ENCODE measurements around the gene LTBP1.

LTBP1 gene

GRCh38 chr2:33108483-33109443 is 162.0 kb downstream of the LTBP1 start:
- intact Hi-C loops (cut with micrococcal nuclease), result no loop called here
- Mint-ChIP-seq H3K4me3 (no peak overlapping the region), H3K9me3 (no peaks in the 10 kb centered on the region), H3K36me3 (ENCODE audit: low read depth) (no peaks in the 10 kb centered on the region), H3K4me1 (ENCODE audit: low read depth) (no peaks in the 10 kb centered on the region), H3K27me3 (peaks cover 35% of the 10 kb centered on the region), H3K27ac (no peak overlapping the region)

- H3K27me3 Mint-ChIP-seq, result peaks cover 39% of the 10 kb centered on the region
- H3K4me3 Mint-ChIP-seq, result no peak overlapping the region
- no peaks in the 10 kb centered on the region for H3K4me1 Mint-ChIP-seq (ENCODE audit: low read depth)
- no peaks in the 10 kb centered on the region for H3K9me3 Mint-ChIP-seq
- intact Hi-C loops (cut with micrococcal nuclease), result no loop called here
- no peak overlapping the region for H3K27ac Mint-ChIP-seq
- no peaks in the 10 kb centered on the region for H3K36me3 Mint-ChIP-seq (ENCODE audit: low read depth)
Measured at GRCh38 chr2:33110461-33110860, 163.7 kb downstream of the LTBP1 start.

GRCh38 chr2:33111002-33111446 is 164.3 kb downstream of the LTBP1 start:
- Mint-ChIP-seq H3K27ac (no peak overlapping the region), H3K27me3 (peaks cover 39% of the 10 kb centered on the region), H3K4me1 (ENCODE audit: low read depth) (no peaks in the 10 kb centered on the region), H3K36me3 (ENCODE audit: low read depth) (no peaks in the 10 kb centered on the region), H3K9me3 (no peaks in the 10 kb centered on the region), H3K4me3 (no peak overlapping the region)
- intact Hi-C loops (cut with micrococcal nuclease), result no loop called here

GRCh38 chr2:33115196-33115595 is 168.4 kb downstream of the LTBP1 start:
- intact Hi-C loops (cut with micrococcal nuclease), result no loop called here
- H3K4me3 Mint-ChIP-seq, result no peak overlapping the region
- H3K9me3 Mint-ChIP-seq, result no peaks in the 10 kb centered on the region
- no peaks in the 10 kb centered on the region for H3K4me1 Mint-ChIP-seq (ENCODE audit: low read depth)
- no peaks in the 10 kb centered on the region for H3K36me3 Mint-ChIP-seq (ENCODE audit: low read depth)
- no peak overlapping the region for H3K27ac Mint-ChIP-seq
- H3K27me3 Mint-ChIP-seq, result peaks cover 41% of the 10 kb centered on the region

- no peaks in the 10 kb centered on the region for H3K9me3 Mint-ChIP-seq
- intact Hi-C loops (cut with micrococcal nuclease), result no loop called here
- H3K4me1 Mint-ChIP-seq (ENCODE audit: low read depth), result no peaks in the 10 kb centered on the region
- H3K36me3 Mint-ChIP-seq (ENCODE audit: low read depth), result no peaks in the 10 kb centered on the region
- H3K27me3 Mint-ChIP-seq, result peaks cover 38% of the 10 kb centered on the region
- no peak overlapping the region for H3K27ac Mint-ChIP-seq
- no peak overlapping the region for H3K4me3 Mint-ChIP-seq
Measured at GRCh38 chr2:33115728-33116127, 169.0 kb downstream of the LTBP1 start.

- Mint-ChIP-seq H3K9me3 (no peaks in the 10 kb centered on the region), H3K4me3 (no peak overlapping the region), H3K36me3 (ENCODE audit: low read depth) (no peaks in the 10 kb centered on the region), H3K27me3 (peaks cover 38% of the 10 kb centered on the region), H3K27ac (no peak overlapping the region), H3K4me1 (ENCODE audit: low read depth) (no peaks in the 10 kb centered on the region)
- intact Hi-C loops (cut with micrococcal nuclease), result no loop called here
Measured at GRCh38 chr2:33116799-33117198, 170.0 kb downstream of the LTBP1 start.

- Mint-ChIP-seq H3K9me3 (no peaks in the 10 kb centered on the region), H3K36me3 (ENCODE audit: low read depth) (no peaks in the 10 kb centered on the region), H3K27ac (no peak overlapping the region), H3K4me1 (ENCODE audit: low read depth) (no peaks in the 10 kb centered on the region), H3K27me3 (peaks cover 44% of the 10 kb centered on the region), H3K4me3 (no peak overlapping the region)
- intact Hi-C loops (cut with micrococcal nuclease), result no loop called here
Measured at GRCh38 chr2:33118651-33119050, 171.9 kb downstream of the LTBP1 start.

- Mint-ChIP-seq H3K4me3 (no peak overlapping the region), H3K27me3 (peaks cover 37% of the 10 kb centered on the region), H3K36me3 (ENCODE audit: low read depth) (no peaks in the 10 kb centered on the region), H3K27ac (no peak overlapping the region), H3K9me3 (no peaks in the 10 kb centered on the region), H3K4me1 (ENCODE audit: low read depth) (no peaks in the 10 kb centered on the region)
- intact Hi-C loops (cut with micrococcal nuclease), result no loop called here
Measured at GRCh38 chr2:33121416-33121815, 174.7 kb downstream of the LTBP1 start.

- Mint-ChIP-seq H3K9me3 (no peaks in the 10 kb centered on the region), H3K4me1 (ENCODE audit: low read depth) (no peaks in the 10 kb centered on the region), H3K4me3 (no peak overlapping the region), H3K27me3 (peaks cover 37% of the 10 kb centered on the region), H3K36me3 (ENCODE audit: low read depth) (no peaks in the 10 kb centered on the region), H3K27ac (no peak overlapping the region)
- intact Hi-C loops (cut with micrococcal nuclease), result no loop called here
Measured at GRCh38 chr2:33121925-33122324, 175.2 kb downstream of the LTBP1 start.

- Mint-ChIP-seq H3K27ac (no peak overlapping the region), H3K36me3 (ENCODE audit: low read depth) (no peaks in the 10 kb centered on the region), H3K27me3 (peaks cover 36% of the 10 kb centered on the region), H3K4me3 (no peak overlapping the region), H3K9me3 (no peaks in the 10 kb centered on the region), H3K4me1 (ENCODE audit: low read depth) (no peaks in the 10 kb centered on the region)
- intact Hi-C loops (cut with micrococcal nuclease), result no loop called here
Measured at GRCh38 chr2:33122726-33123125, 176.0 kb downstream of the LTBP1 start.

GRCh38 chr2:33123216-33123615 is 176.5 kb downstream of the LTBP1 start:
- peaks cover 35% of the 10 kb centered on the region for H3K27me3 Mint-ChIP-seq
- no peak overlapping the region for H3K27ac Mint-ChIP-seq
- no peaks in the 10 kb centered on the region for H3K4me1 Mint-ChIP-seq (ENCODE audit: low read depth)
- H3K4me3 Mint-ChIP-seq, result no peak overlapping the region
- H3K9me3 Mint-ChIP-seq, result no peaks in the 10 kb centered on the region
- H3K36me3 Mint-ChIP-seq (ENCODE audit: low read depth), result no peaks in the 10 kb centered on the region
- intact Hi-C loops (cut with micrococcal nuclease), result no loop called here

- Mint-ChIP-seq H3K4me3 (no peak overlapping the region), H3K27me3 (peaks cover 49% of the 10 kb centered on the region), H3K9me3 (no peaks in the 10 kb centered on the region), H3K27ac (no peak overlapping the region), H3K36me3 (ENCODE audit: low read depth) (no peaks in the 10 kb centered on the region), H3K4me1 (ENCODE audit: low read depth) (peaks cover 5% of the 10 kb centered on the region)
- intact Hi-C loops (cut with micrococcal nuclease), result no loop called here
Measured at GRCh38 chr2:33126552-33126951, 179.8 kb downstream of the LTBP1 start.

GRCh38 chr2:33126958-33127357 is 180.2 kb downstream of the LTBP1 start:
- Mint-ChIP-seq H3K27ac (no peak overlapping the region), H3K4me1 (ENCODE audit: low read depth) (peaks cover 5% of the 10 kb centered on the region), H3K36me3 (ENCODE audit: low read depth) (no peaks in the 10 kb centered on the region), H3K27me3 (peaks cover 49% of the 10 kb centered on the region), H3K4me3 (no peak overlapping the region), H3K9me3 (no peaks in the 10 kb centered on the region)
- intact Hi-C loops (cut with micrococcal nuclease), result no loop called here

- no peaks in the 10 kb centered on the region for H3K36me3 Mint-ChIP-seq (ENCODE audit: low read depth)
- no peaks in the 10 kb centered on the region for H3K9me3 Mint-ChIP-seq
- no peak overlapping the region for H3K27ac Mint-ChIP-seq
- H3K4me1 Mint-ChIP-seq (ENCODE audit: low read depth), result peaks cover 15% of the 10 kb centered on the region
- H3K4me3 Mint-ChIP-seq, result no peak overlapping the region
- H3K27me3 Mint-ChIP-seq, result peaks cover 59% of the 10 kb centered on the region
- intact Hi-C loops (cut with micrococcal nuclease), result loop anchor here (10.0 kb wide), 1 partner anchor 205 kb away; no protein-coding TSS in a partner anchor
Measured at GRCh38 chr2:33129263-33130053, 182.7 kb downstream of the LTBP1 start.

Measured in dendritic cell treated with granulocyte-macrophage colony-stimulating factor and Interleukin-4, amounts not matched to agents 40 ng/mL and 50 ng/mL, for 4 days (primary cell).